ENCODE results near the gene ABHD6. TPM values are rescaled to one million over a fixed set of nuclear protein-coding genes. Genes with fewer than 3 reads are reported as not detected.

The ABHD6 gene
- total and polyA plus RNA-seq, 11 donors = 2.9 to 14.6 (median 6.9) TPM

DNA sequence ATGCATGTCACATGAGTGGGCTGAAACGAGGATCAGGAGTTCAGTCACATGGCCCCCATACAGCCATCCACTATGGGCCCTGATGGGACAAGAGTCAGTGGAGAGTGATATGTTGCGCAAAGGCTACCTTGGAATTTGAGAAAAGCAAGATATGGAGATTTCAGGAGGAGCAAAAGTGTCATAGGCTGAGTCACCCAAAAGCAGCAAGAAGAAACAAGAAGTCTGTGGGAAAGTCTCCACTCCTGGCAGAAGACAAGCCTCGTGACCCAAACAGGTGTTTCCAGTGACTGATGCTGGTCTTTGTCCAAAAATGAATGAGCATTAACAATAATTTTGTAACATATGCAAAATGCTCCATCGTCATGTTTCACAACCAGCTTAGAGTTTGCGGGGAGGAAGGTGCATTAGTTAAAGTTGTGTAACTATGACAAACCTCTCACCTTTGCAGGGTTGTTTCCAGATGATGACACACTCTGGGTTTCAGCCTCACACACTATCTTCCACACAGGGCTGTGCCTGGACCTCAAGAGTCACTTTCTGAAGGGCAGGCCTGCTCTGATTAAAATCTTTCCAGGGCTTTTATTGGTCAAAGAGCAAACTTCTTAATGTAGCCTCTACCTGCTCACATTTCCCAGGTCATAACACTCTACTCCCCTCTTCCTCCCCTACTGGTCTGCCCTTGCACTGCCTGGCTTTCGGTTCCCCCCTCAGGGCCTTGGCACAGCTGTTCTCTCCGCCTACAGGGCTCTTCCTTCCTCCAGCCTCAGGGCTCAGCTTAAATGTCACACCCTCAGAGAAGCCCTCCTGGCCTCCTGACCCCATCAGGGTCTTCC is 22.9 kb upstream of the ABHD6 start:
- WGBS, 4 donors = 67 to 74% (median 70%) methylated on average over 7 of the region's 7 CpGs
- no peak overlapping the region for H3K4me3 ChIP-seq
- no peaks in the 10 kb centered on the region for H3K36me3 ChIP-seq
- H3K27me3 ChIP-seq = no peaks in the 10 kb centered on the region
- no peak overlapping the region for H3K27ac ChIP-seq
- intact Hi-C loops (cut with DNase I) = loop anchor here in 2 of 10 donors (5.0 kb wide), 1 partner anchor 37 kb away; no protein-coding TSS in a partner anchor
- DNase-seq (no peak), ATAC-seq (peak in 2 of 4 donors; percentile 45 to 47)
- TF ChIP-seq POLR2A (IDR thresholded peaks at IDR 0.05) (no peak), CTCF (IDR thresholded peaks at IDR 0.05) (no peak)
- H3K4me1 ChIP-seq = peaks cover 0 to 43% (median 12%) of the 10 kb centered on the region in 12 donors
- no peaks in the 10 kb centered on the region for H3K9me3 ChIP-seq

- intact Hi-C loops (cut with DNase I) = loop anchor here in 5 of 10 donors (2.0 to 5.0 kb wide), 3 partner anchors 27 to 38 kb away; no protein-coding TSS in a partner anchor
- DNase-seq = no peak
These were observed 22.1 kb upstream of the ABHD6 start for GRCh38 chr3:58215317-58216025.

DNA sequence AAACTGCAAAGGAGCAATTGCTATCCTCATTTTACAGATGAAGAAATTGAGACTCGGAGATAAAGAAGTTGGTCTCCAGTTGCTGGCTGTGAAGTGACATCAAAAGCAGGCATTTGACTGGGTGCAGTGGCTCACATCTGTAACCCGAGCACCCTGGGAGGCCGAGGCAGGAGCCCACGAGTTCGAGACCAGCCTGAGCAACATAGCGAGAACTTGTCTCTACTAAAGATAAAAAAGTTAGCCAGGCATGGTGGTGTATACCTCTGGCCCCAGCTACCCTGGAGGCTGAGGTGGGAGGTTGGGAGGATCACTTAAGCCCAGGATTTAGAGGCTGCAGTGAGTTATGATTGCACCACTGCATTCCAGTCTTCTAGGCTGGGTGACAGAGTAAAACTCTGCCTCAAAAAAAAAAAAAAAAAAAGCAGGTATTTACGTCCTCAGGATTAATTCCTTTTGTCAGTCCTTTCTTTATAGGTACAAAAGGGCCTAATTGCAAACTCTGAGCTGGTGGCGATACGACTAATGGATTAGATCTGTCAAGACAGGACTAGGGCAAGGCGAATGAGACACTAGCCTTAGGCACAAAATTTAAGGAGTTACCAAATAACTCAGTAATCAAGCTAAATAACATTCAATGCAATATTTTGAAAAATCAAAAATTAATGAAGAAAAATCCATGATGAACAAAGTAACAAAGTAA is 20.9 kb upstream of the ABHD6 start:
- DNase-seq (no peak), ATAC-seq (no peak)
- 87 to 91% (median 88%) methylated on average over 10 of the region's 10 CpGs for WGBS, 4 donors
- H3K27ac ChIP-seq = peak overlapping the region in 3 of 12 donors; percentile 11 to 30 (median 20)
- peaks cover 0 to 43% (median 12%) of the 10 kb centered on the region in 12 donors for H3K4me1 ChIP-seq
- intact Hi-C loops (cut with DNase I) = loop anchor here in 5 of 10 donors (1.0 to 5.0 kb wide), 4 partner anchors 28 to 39 kb away; no protein-coding TSS in a partner anchor
- TF ChIP-seq CTCF (IDR thresholded peaks at IDR 0.05) (no peak), POLR2A (IDR thresholded peaks at IDR 0.05) (no peak)
- no peak overlapping the region for H3K4me3 ChIP-seq
- H3K9me3 ChIP-seq = no peaks in the 10 kb centered on the region
- H3K36me3 ChIP-seq = no peaks in the 10 kb centered on the region
- no peaks in the 10 kb centered on the region for H3K27me3 ChIP-seq

More at GRCh38 chr3:58215317-58216025, 22.1 kb upstream of the ABHD6 start:
- no peaks in the 10 kb centered on the region for H3K27me3 ChIP-seq
- H3K36me3 ChIP-seq = no peaks in the 10 kb centered on the region
- H3K4me3 ChIP-seq = no peak overlapping the region
- no peak overlapping the region for H3K27ac ChIP-seq
- H3K9me3 ChIP-seq = no peaks in the 10 kb centered on the region
- peaks cover 0 to 43% (median 12%) of the 10 kb centered on the region in 12 donors for H3K4me1 ChIP-seq
- no peak for ATAC-seq
- TF ChIP-seq POLR2A (IDR thresholded peaks at IDR 0.05) = no peak
- TF ChIP-seq CTCF (IDR thresholded peaks at IDR 0.05) = no peak
- 82 to 89% (median 87%) methylated on average over 10 of the region's 10 CpGs for WGBS, 4 donors
